HEK293 (cell line): ENCODE results near the gene BZW2.

Experiments
- CTCF ChIA-PET: fragments of 350-600 bp; formaldehyde crosslinking; extraction: SDS; loops from one replicate; lab custom pipeline; 2021; ENCODE audit warnings: antibody characterized with exemption; lab: Yijun Ruan, JAX
- POLR2A ChIA-PET: fragments of 300-600 bp; formaldehyde crosslinking; extraction: SDS; loops from one replicate; lab custom pipeline; 2020; ENCODE audit warnings: antibody characterized with exemption, inconsistent platforms; lab: Yijun Ruan, JAX
- H3K27ac ChIP-seq: fragments of 200-500 bp; sonication (Bioruptor generic); 2 replicates; pipeline ENCODE4 v1.5.1; 2014; ENCODE audit warnings: low read depth, low read length, control low read depth, inconsistent platforms; ENCODE audit errors: extremely low read depth
- H3K36me3 ChIP-seq, 2 experiments: fragments of 200-500 bp in 1 of 2; sonication (Bioruptor generic) in 1 of 2; 1 replicate in 1 of 2; 2 replicates in 1 of 2; pipeline ENCODE4 v1.5.1; 2014 to 2017; ENCODE audit warnings: inconsistent platforms in 2 of 2, low read length in 2 of 2; ENCODE audit not compliant: control insufficient read depth in 2 of 2, insufficient read depth in 1 of 2
- H3K4me1 ChIP-seq: fragments of 200-500 bp; sonication (Bioruptor generic); 2 replicates; pipeline ENCODE4 v1.5.1; 2014; ENCODE audit warnings: mild to moderate bottlenecking, low read length, inconsistent platforms; ENCODE audit not compliant: control insufficient read depth, insufficient read depth
- H3K4me3 ChIP-seq: 2 replicates; pipeline ENCODE4 v1.5.1; 2011; ENCODE audit warnings: low read depth, mild to moderate bottlenecking, control low read depth, low read length, moderate library complexity
- H3K9me3 ChIP-seq: fragments of 200-500 bp; sonication (Bioruptor generic); 2 replicates; pipeline ENCODE4 v1.5.1; 2014; ENCODE audit warnings: low read depth, low read length, inconsistent platforms; ENCODE audit not compliant: control insufficient read depth, insufficient read depth
- BCL11B ChIP-seq: fragments of 450-650 bp; formaldehyde crosslinking; IDR thresholded peaks from 2 replicates; pipeline ENCODE4 v1.5.1; 2016; ENCODE audit warnings: low read depth, missing biosample characterization, missing genetic modification characterization
- GLI2 ChIP-seq: fragments of 450-650 bp; formaldehyde crosslinking; IDR thresholded peaks from 2 replicates; pipeline ENCODE4; 2017; ENCODE audit warnings: missing biosample characterization, missing genetic modification characterization, low read depth, borderline replicate concordance
- GLI4 ChIP-seq: fragments of 450-650 bp; formaldehyde crosslinking; IDR thresholded peaks from 2 replicates; pipeline ENCODE4 v1.5.1; 2016; ENCODE audit warnings: missing biosample characterization, missing genetic modification characterization
- KLF1 ChIP-seq: fragments of 450-650 bp; formaldehyde crosslinking; IDR thresholded peaks from 2 replicates; pipeline ENCODE4 v1.5.1; 2016; ENCODE audit warnings: missing biosample characterization, missing genetic modification characterization
- SALL2 ChIP-seq: fragments of 450-650 bp; formaldehyde crosslinking; IDR thresholded peaks from 2 replicates; pipeline ENCODE4 v1.5.0; 2017; ENCODE audit warnings: missing biosample characterization, mild to moderate bottlenecking, missing genetic modification characterization, borderline replicate concordance
- ZFP3 ChIP-seq: fragments of 450-650 bp; formaldehyde crosslinking; IDR thresholded peaks from 2 replicates; pipeline ENCODE4 v1.5.1; 2016; ENCODE audit warnings: low read depth, missing biosample characterization, missing genetic modification characterization
- ZIC2 ChIP-seq: fragments of 450-650 bp; formaldehyde crosslinking; IDR thresholded peaks from 2 replicates; pipeline ENCODE4 v1.5.1; 2016; ENCODE audit warnings: missing biosample characterization, missing genetic modification characterization
- ZNF121 ChIP-seq: fragments of 450-650 bp; formaldehyde crosslinking; IDR thresholded peaks from 2 replicates; pipeline ENCODE4 v1.5.1; 2016; ENCODE audit warnings: missing biosample characterization, missing genetic modification characterization
- ZNF133 ChIP-seq: fragments of 450-650 bp; formaldehyde crosslinking; IDR thresholded peaks from 2 replicates; pipeline ENCODE4 v1.5.1; 2016; ENCODE audit warnings: missing biosample characterization, missing genetic modification characterization
- ZNF140 ChIP-seq: fragments of 450-650 bp; formaldehyde crosslinking; IDR thresholded peaks from 2 replicates; pipeline ENCODE4 v1.5.1; 2016; ENCODE audit warnings: missing biosample characterization, missing genetic modification characterization
- ZNF155 ChIP-seq: fragments of 450-650 bp; formaldehyde crosslinking; IDR thresholded peaks from 2 replicates; pipeline ENCODE4 v1.5.1; 2016; ENCODE audit warnings: missing biosample characterization, missing genetic modification characterization
- ZNF174 ChIP-seq: fragments of 450-650 bp; formaldehyde crosslinking; IDR thresholded peaks from 2 replicates; pipeline ENCODE4 v1.5.0; 2017; ENCODE audit warnings: missing biosample characterization, mild to moderate bottlenecking, missing genetic modification characterization
- ZNF184 ChIP-seq: fragments of 450-650 bp; IDR thresholded peaks from 2 replicates; pipeline ENCODE4 v1.5.1; 2018; ENCODE audit warnings: missing biosample characterization, mild to moderate bottlenecking, missing genetic modification characterization
- ZNF214 ChIP-seq: fragments of 450-650 bp; formaldehyde crosslinking; IDR thresholded peaks from 2 replicates; pipeline ENCODE4 v1.5.1; 2017; ENCODE audit warnings: missing biosample characterization, mild to moderate bottlenecking, missing genetic modification characterization, borderline replicate concordance
- ZNF302 ChIP-seq: fragments of 450-650 bp; formaldehyde crosslinking; IDR thresholded peaks from 2 replicates; pipeline ENCODE4 v1.5.1; 2016; ENCODE audit warnings: missing biosample characterization, missing genetic modification characterization, low read depth
- ZNF404 ChIP-seq: fragments of 450-650 bp; formaldehyde crosslinking; IDR thresholded peaks from 2 replicates; pipeline ENCODE4 v1.5.1; 2017; ENCODE audit warnings: missing biosample characterization, missing genetic modification characterization
- ZNF426 ChIP-seq: fragments of 450-650 bp; formaldehyde crosslinking; IDR thresholded peaks from 2 replicates; pipeline ENCODE4 v1.5.1; 2017; ENCODE audit warnings: missing biosample characterization, missing genetic modification characterization, mild to moderate bottlenecking, inconsistent platforms, moderate library complexity
- ZNF510 ChIP-seq: fragments of 450-650 bp; formaldehyde crosslinking; IDR thresholded peaks from 2 replicates; pipeline ENCODE4 v1.5.1; 2018; ENCODE audit warnings: mild to moderate bottlenecking, missing genetic modification characterization, missing biosample characterization; ENCODE audit not compliant: insufficient replicate concordance
- ZNF571 ChIP-seq: fragments of 450-650 bp; formaldehyde crosslinking; IDR thresholded peaks from 2 replicates; pipeline ENCODE4 v1.5.0; 2017; ENCODE audit warnings: missing biosample characterization, missing genetic modification characterization
- ZSCAN30 ChIP-seq: fragments of 450-650 bp; IDR thresholded peaks from 2 replicates; pipeline ENCODE4 v1.5.1; 2018; ENCODE audit warnings: missing biosample characterization, mild to moderate bottlenecking, missing genetic modification characterization, moderate library complexity
- TF ChIP-seq, protein P1 (sequence below): fragments of 450-650 bp; formaldehyde crosslinking; IDR thresholded peaks from 2 replicates; pipeline ENCODE4 v1.5.1; 2017; ENCODE audit warnings: missing biosample characterization, missing genetic modification characterization
- TF ChIP-seq, protein P2 (sequence below): fragments of 450-650 bp; formaldehyde crosslinking; IDR thresholded peaks from 2 replicates; pipeline ENCODE4 v1.5.1; 2016; ENCODE audit warnings: missing biosample characterization, missing genetic modification characterization
- TF ChIP-seq, protein P3 (sequence below): fragments of 450-650 bp; formaldehyde crosslinking; IDR thresholded peaks from 2 replicates; pipeline ENCODE4 v1.5.0; 2017; ENCODE audit warnings: missing biosample characterization, missing genetic modification characterization, borderline replicate concordance
- TF ChIP-seq, protein P4 (sequence below): sonication (generic); formaldehyde crosslinking; IDR thresholded peaks from 2 replicates; pipeline ENCODE4 v1.8.1; 2022; ENCODE audit warnings: mild to moderate bottlenecking, moderate library complexity, missing genetic modification reagents

The BZW2 gene

DNA sequence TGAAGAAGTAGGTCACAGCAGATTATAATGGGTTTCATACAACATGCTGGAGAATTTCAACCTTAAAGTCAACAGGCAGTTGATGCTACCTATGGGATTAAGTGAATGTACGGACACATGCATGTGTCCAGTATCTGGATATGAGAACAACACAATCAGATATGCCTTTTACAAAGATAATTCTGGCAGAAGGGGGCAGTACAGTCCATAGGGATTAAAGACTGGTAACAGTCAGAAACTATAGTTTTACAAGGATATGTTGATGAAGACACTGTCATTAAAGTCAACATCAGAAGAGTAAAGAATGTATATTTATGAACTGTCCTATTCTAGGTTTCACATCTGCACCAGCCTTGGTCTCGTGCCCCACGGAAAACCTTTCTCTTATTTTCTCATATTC, 41.9 kb upstream of the BZW2 start:
- TF ChIP-seq ZNF184 (no peak), GLI2 (no peak), ZNF510 (tag by site-specific recombination) (no peak), ZNF155 (tag by site-specific recombination) (no peak), ZSCAN30 (tag by site-specific recombination) (no peak), ZIC2 (tag by site-specific recombination) (no peak), ZNF302 (tag by site-specific recombination) (no peak), KLF1 (tag by site-specific recombination) (no peak), ZNF571 (no peak), ZFP3 (no peak)
- TF ChIP-seq, protein P1, sequence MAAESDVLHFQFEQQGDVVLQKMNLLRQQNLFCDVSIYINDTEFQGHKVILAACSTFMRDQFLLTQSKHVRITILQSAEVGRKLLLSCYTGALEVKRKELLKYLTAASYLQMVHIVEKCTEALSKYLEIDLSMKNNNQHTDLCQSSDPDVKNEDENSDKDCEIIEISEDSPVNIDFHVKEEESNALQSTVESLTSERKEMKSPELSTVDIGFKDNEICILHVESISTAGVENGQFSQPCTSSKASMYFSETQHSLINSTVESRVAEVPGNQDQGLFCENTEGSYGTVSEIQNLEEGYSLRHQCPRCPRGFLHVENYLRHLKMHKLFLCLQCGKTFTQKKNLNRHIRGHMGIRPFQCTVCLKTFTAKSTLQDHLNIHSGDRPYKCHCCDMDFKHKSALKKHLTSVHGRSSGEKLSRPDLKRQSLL (tag by site-specific recombination) = no peak

DNA sequence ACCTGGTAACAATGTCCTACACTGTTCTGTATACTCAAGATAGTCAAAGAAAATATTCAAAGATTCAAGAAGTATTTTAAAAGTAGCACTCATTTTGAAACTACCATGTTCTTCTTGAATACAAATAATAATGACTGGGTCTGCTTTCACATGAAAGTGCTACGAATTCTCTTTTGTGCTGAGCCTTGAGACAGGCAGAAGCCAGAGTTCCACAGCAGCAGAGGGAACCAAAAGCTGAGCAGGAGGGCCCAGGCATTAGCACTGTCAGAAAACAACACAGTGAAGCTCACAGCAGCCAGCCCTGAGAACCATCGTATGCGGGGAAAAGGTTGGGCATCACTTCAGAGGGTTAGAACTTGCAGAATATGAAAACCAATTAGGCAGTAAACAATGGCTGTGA, 39.3 kb upstream of the BZW2 start:
- no peak for TF ChIP-seq ZFP3
- TF ChIP-seq ZNF404 (tag by site-specific recombination) = no peak
- TF ChIP-seq ZNF426 = no peak
- H3K36me3 ChIP-seq = peaks cover 24 to 44% of the 10 kb centered on the region in 2 experiments
- no peaks in the 10 kb centered on the region for H3K4me1 ChIP-seq
- POLR2A ChIA-PET = no interaction called here
- CTCF ChIA-PET = no interaction called here
- no peak overlapping the region for H3K27ac ChIP-seq
- no peak overlapping the region for H3K4me3 ChIP-seq
- no peaks in the 10 kb centered on the region for H3K9me3 ChIP-seq

More for the DNA sequence above, 41.9 kb upstream of the BZW2 start:
- ChIA-PET CTCF (no interaction called here), POLR2A (no interaction called here)
- no peak overlapping the region for H3K4me3 ChIP-seq
- H3K36me3 ChIP-seq = peaks cover 24 to 58% of the 10 kb centered on the region in 2 experiments
- H3K4me1 ChIP-seq = no peaks in the 10 kb centered on the region
- no peak overlapping the region for H3K27ac ChIP-seq
- no peaks in the 10 kb centered on the region for H3K9me3 ChIP-seq

DNA sequence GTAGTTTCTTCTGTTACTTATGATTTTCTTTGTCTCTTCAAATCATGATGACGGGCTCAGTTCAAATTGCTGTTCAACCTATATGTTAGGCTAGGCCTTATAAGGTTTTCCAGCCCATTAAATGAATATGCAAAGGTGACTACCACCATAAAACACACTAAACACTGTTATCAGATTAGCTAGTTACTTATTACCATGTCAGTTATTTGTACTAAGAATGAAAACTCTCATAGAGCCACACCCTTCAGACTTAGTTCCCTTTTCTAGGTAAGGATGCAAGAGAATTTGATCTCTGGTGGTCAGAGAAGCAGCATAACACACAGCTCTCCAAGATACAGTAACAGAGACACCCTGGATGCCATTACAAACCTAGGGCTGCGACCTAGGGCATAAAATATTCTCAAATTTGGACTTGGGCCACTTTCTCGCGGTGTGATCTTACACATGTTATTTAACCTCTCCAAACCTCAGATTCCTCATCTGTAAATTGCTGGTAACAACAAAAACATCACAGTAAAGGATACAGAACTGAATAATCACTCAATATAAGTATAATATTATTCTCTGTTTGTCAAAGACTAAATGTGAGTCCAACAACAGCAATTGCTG, 36.0 kb upstream of the BZW2 start:
- POLR2A ChIA-PET = no interaction called here
- Histone ChIP-seq H3K4me1 (no peaks in the 10 kb centered on the region), H3K27ac (no peak overlapping the region), H3K4me3 (no peak overlapping the region), H3K9me3 (no peaks in the 10 kb centered on the region), H3K36me3 (peaks cover 20 to 25% of the 10 kb centered on the region in 2 experiments)
- CTCF ChIA-PET = interaction anchor here (0.6 to 0.7 kb wide), 2 partner anchors 22 to 278 kb away, joined by 3 read pairs; no protein-coding TSS in a partner anchor
- no peak for TF ChIP-seq GLI4 (tag by site-specific recombination)
- TF ChIP-seq ZNF174 (tag by site-specific recombination) = no peak
- TF ChIP-seq, protein P2, sequence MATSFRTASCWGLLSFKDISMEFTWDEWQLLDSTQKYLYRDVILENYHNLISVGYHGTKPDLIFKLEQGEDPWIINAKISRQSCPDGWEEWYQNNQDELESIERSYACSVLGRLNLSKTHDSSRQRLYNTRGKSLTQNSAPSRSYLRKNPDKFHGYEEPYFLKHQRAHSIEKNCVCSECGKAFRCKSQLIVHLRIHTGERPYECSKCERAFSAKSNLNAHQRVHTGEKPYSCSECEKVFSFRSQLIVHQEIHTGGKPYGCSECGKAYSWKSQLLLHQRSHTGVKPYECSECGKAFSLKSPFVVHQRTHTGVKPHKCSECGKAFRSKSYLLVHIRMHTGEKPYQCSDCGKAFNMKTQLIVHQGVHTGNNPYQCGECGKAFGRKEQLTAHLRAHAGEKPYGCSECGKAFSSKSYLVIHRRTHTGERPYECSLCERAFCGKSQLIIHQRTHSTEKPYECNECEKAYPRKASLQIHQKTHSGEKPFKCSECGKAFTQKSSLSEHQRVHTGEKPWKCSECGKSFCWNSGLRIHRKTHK (tag by site-specific recombination) = no peak
- TF ChIP-seq, protein P3, sequence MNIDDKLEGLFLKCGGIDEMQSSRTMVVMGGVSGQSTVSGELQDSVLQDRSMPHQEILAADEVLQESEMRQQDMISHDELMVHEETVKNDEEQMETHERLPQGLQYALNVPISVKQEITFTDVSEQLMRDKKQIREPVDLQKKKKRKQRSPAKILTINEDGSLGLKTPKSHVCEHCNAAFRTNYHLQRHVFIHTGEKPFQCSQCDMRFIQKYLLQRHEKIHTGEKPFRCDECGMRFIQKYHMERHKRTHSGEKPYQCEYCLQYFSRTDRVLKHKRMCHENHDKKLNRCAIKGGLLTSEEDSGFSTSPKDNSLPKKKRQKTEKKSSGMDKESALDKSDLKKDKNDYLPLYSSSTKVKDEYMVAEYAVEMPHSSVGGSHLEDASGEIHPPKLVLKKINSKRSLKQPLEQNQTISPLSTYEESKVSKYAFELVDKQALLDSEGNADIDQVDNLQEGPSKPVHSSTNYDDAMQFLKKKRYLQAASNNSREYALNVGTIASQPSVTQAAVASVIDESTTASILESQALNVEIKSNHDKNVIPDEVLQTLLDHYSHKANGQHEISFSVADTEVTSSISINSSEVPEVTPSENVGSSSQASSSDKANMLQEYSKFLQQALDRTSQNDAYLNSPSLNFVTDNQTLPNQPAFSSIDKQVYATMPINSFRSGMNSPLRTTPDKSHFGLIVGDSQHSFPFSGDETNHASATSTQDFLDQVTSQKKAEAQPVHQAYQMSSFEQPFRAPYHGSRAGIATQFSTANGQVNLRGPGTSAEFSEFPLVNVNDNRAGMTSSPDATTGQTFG (tag by site-specific recombination) = no peak
- TF ChIP-seq, protein P4, sequence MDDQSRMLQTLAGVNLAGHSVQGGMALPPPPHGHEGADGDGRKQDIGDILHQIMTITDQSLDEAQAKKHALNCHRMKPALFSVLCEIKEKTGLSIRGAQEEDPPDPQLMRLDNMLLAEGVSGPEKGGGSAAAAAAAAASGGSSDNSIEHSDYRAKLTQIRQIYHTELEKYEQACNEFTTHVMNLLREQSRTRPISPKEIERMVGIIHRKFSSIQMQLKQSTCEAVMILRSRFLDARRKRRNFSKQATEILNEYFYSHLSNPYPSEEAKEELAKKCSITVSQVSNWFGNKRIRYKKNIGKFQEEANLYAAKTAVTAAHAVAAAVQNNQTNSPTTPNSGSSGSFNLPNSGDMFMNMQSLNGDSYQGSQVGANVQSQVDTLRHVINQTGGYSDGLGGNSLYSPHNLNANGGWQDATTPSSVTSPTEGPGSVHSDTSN (CRISPR knock-in tag) = no peak
- TF ChIP-seq ZNF214 (tag by site-specific recombination) = no peak
- TF ChIP-seq ZNF133 (tag by site-specific recombination) = no peak
- TF ChIP-seq ZNF140 (tag by site-specific recombination) = no peak
- no peak for TF ChIP-seq BCL11B (tag by site-specific recombination)
- no peak for TF ChIP-seq ZNF121
- no peak for TF ChIP-seq SALL2 (tag by site-specific recombination)
